22Rv1 (cell line): ENCODE data around the gene PDHX.

Experiments used
- ZFX ChIP-seq: fragments of 450-650 bp; IDR thresholded peaks from 2 replicates; pipeline ENCODE4 v1.6.1; 2017; ENCODE audit warnings: antibody characterized with exemption, borderline replicate concordance
- TF ChIP-seq, protein P1 (sequence below): fragments of 450-650 bp; IDR thresholded peaks from 2 replicates; pipeline ENCODE4 v1.5.1; 2017; ENCODE audit warnings: mild to moderate bottlenecking

GRCh38 chr11:34948696-34949095 is 32.3 kb downstream of the PDHX start:
- TF ChIP-seq, protein P1, sequence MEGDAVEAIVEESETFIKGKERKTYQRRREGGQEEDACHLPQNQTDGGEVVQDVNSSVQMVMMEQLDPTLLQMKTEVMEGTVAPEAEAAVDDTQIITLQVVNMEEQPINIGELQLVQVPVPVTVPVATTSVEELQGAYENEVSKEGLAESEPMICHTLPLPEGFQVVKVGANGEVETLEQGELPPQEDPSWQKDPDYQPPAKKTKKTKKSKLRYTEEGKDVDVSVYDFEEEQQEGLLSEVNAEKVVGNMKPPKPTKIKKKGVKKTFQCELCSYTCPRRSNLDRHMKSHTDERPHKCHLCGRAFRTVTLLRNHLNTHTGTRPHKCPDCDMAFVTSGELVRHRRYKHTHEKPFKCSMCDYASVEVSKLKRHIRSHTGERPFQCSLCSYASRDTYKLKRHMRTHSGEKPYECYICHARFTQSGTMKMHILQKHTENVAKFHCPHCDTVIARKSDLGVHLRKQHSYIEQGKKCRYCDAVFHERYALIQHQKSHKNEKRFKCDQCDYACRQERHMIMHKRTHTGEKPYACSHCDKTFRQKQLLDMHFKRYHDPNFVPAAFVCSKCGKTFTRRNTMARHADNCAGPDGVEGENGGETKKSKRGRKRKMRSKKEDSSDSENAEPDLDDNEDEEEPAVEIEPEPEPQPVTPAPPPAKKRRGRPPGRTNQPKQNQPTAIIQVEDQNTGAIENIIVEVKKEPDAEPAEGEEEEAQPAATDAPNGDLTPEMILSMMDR: no peak
- TF ChIP-seq ZFX: no peak
